ENCODE measurements around the gene DLX3. TPM values are rescaled to one million over a fixed set of nuclear protein-coding genes. Genes with fewer than 3 reads are reported as not detected.

The DLX3 gene
- total and polyA plus RNA-seq, 2 of the 8 experiments (the other 6 are each of a cell fraction or from before 2014, with no cell fraction given), result 0.15 to 0.20 TPM

GRCh38 chr17:49986396-49987289 is 8.4 kb downstream of the DLX3 start (continued):
- TF ChIP-seq KDM5A (IDR thresholded peaks at IDR 0.05; ENCODE audit: low read length) (no peak), KDM1A (IDR thresholded peaks at IDR 0.05; ENCODE audit: borderline replicate concordance, low read length) (no peak)
